GM19372 (cell line): ENCODE measurements around the gene GET4.
A peak's percentile ranks its signal among the peaks of the same experiment; 100 is the strongest.
"Not testable (repeated sequence)": the region's sequence is repeated elsewhere in the genome, so short reads cannot be mapped to it uniquely, and the experiment has no call there.

Source experiments
- ATAC-seq: cut with Tn5 transposase; IDR thresholded peaks from one replicate; pipeline ENCODE4 v1.9.1; 2021; ENCODE audit warnings: mild to moderate bottlenecking, low read depth, moderate library complexity; ENCODE audit not compliant: unreplicated experiment

Gene GET4

GRCh38 chr7:923108-924041 is 47.0 kb downstream of the GET4 start:
- peak; percentile 66 for ATAC-seq

GRCh38 chr7:924042-924441 is 47.7 kb downstream of the GET4 start:
- ATAC-seq: not testable (repeated sequence)

GRCh38 chr7:924541-925231 is 48.3 kb downstream of the GET4 start:
- peak; percentile 33 for ATAC-seq

- ATAC-seq: no peak
Measured at GRCh38 chr7:925601-926000, 49.2 kb downstream of the GET4 start.

GRCh38 chr7:926061-927030 is 50.0 kb downstream of the GET4 start:
- ATAC-seq: no peak

GRCh38 chr7:927031-927671 is 50.8 kb downstream of the GET4 start:
- ATAC-seq: no peak

GRCh38 chr7:929311-929711 is 53.0 kb downstream of the GET4 start:
- ATAC-seq: no peak

- no peak for ATAC-seq
Measured at GRCh38 chr7:930975-931758, 54.8 kb downstream of the GET4 start.

GRCh38 chr7:931871-932650 is 55.7 kb downstream of the GET4 start:
- no peak for ATAC-seq

- no peak for ATAC-seq
Measured at GRCh38 chr7:932651-932975, 56.3 kb downstream of the GET4 start.

GRCh38 chr7:934469-935163 is 58.3 kb downstream of the GET4 start:
- no peak for ATAC-seq

- ATAC-seq: no peak
Measured at GRCh38 chr7:935164-935873, 59.0 kb downstream of the GET4 start.

GRCh38 chr7:935874-936385 is 59.6 kb downstream of the GET4 start:
- no peak for ATAC-seq

- ATAC-seq: peak; percentile 69
Measured at GRCh38 chr7:936386-937054, 60.2 kb downstream of the GET4 start.

GRCh38 chr7:937856-938484 is 61.6 kb downstream of the GET4 start:
- no peak for ATAC-seq

GRCh38 chr7:938546-939185 is 62.3 kb downstream of the GET4 start:
- no peak for ATAC-seq
